Activated T-cell treated with anti-CD3 and anti-CD28 coated beads for 24 hours (primary cell): ENCODE measurements around the gene HERC2.
"Not testable (repeated sequence)": the region's sequence is repeated elsewhere in the genome, so short reads cannot be mapped to it uniquely, and the experiment has no call there.

Experiments used
- DNase-seq: peaks from one replicate; pipeline ENCODE4 v3.0.0-alpha.2; 2020; ENCODE audit warnings: low read depth

HERC2 gene

DNA sequence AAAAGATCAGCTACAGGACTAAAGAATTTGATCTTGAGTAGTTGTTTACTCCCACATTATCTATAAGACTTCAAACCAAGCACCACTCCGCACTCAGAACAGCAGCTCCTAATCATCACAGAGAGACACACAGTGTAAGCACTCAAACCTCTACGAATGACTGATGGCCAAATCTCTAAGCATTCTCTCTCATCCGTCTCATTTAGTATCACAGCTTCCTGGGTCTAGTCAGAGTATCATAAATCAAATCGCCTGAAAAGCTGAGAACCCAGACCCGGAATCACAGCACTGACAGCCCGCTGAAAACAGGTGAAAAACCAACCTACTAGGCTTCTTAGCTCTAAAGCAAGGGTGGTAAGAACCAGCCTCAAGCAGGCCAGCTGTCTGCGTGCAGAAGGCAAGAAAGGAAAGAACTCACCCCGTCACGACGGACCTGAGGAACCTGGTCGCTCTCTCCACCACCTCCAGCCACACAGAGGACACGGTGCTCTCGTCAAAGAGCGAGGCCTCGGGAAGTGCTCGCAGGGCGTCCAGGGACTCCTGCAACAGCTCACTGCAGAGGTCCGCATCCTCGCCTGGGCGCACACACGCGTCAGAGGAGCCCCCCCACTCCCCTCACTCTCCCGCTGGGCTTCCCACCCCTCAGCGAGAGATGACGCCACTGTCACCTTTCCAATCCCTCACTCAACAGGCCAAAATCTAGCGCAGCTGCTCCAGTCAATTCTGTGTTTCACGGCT lies 47.9 kb downstream of the HERC2 start:
- DNase-seq = no peak

DNA sequence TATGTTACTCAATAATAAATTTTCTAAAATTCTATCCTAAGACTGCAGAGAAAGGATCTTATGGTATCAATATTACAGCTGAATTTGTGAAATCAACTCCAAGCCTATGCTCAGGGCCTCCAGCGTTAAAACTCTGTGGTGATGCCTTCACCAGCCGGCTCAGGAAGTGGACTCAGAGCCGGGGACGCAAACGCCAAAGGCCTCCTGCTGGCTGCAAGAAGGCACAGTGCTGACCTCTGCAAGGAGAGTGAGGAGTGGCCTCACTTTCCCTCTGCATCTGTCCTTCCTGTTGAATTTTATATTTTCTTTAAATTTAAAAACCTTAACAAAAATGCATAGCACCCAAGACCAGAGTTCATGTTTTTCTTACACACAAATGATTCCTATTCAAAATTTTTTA lies 48.5 kb downstream of the HERC2 start:
- no peak for DNase-seq

GRCh38 chr15:28272587-28272986 lies 49.4 kb downstream of the HERC2 start:
- no peak for DNase-seq

DNA sequence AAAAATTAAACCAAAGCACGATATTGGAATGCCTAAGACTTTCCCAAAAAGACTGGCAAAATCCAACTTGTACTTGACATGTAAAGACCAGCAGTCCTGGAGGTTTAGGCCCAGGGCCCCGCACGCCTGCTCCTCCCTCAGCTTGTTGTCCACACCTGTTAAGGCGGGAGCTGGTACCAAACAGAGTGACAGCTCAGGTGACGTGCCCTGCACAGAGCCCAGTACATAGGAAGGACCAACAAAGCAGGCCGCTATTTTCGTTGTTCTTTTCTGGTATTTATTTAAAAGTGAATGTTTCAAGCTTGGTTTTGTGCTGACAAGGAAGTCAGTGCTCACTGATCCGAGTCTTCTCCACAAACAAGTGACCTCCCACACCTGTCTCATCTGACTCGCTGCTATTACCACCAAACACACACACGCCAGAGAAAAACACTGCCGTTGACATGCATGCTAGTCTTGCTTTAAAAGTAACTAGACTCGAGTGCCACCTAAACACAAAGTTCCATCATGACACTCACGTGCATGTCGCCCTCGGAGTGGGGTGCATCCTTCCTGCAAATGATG lies 50.2 kb downstream of the HERC2 start:
- no peak for DNase-seq

DNA sequence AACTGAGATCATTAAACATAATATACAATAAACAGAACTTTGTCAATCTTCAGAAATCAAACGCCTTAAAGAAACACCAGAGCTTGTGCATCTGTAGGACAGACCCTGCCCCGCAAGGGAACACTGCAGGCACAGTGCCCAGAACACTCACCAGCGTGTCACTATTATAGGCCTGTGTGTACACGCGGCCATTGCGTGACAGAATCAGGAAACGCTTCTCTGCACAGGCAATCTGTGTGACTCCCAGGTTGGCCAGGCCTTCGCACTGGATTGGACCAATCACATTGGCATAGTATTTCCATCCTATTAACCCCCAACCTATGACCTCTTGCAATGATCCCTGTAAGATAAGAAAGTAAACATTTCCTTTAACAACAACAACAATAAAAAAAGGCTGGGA lies 52.9 kb downstream of the HERC2 start:
- no peak for DNase-seq

DNA sequence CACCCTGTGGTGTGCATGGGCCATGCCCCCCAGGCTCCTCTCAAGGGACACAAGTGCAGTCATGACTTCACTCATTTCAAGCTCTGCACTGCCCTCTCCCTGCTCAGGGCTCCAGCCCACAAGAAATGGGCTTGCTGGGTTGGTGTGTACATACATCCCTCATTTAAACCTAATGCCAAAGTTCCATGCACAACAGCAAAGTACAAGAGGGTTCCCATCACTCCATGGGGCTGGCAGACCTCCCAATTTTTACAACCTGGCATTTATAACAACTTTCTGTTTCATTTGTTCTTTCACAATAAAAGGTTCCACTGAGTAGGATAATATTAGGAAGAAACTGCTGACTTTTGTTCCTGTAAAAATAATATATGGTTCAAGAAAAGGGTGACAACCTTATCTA lies 54.3 kb downstream of the HERC2 start:
- DNase-seq = no peak

DNA sequence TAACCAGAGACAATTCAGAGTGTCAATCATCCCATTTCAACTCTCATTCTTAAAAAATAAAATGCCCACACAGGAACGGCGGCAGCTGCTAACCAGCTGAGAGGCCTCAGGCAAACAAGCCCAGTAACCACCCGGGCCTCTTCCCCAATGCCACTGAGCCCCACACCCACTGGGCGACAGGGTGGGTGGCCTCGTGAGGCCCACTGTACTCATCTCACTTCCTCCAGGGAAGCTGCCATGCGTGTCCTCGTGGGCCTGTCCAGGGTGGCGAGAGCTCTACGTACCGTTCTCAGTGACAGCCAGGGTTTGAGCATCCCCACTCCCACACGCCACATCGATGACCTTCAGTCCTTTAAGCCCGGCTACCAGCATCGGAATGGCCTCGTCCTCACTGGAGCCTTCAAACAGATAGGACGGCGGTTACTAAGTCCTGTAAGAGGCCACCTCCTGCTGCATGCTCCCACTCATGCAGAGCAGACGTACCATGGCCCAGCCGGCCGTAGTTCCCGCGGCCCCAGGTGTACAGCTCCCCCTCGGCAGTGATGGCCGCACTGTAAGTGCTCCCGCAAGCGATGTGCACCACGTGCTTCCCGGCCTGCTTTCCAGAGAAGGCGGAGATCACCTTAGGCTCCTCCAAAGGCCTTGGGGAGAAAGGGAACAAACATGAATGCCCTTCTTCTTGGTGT lies 56.5 kb downstream of the HERC2 start:
- no peak for DNase-seq

DNA sequence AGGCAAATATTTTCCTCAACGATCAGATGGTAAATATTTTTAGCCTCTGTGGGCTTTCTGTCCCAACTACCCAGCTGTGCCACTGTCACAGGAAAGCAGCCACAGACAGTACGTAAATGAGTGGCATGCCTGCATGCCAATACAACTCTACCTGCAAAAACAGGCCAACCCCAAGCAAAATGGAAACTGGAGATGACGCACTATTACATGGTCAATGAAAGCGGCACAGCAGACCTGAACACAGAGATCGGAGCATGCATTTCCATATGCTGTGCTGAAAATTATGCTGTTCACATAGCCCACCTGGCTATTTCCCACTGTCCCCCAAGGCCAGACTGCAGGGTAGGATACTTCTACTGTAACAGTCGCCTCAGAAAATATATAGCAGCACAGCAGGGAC lies 57.8 kb downstream of the HERC2 start:
- no peak for DNase-seq

- no peak for DNase-seq
Observed at GRCh38 chr15:28262438-28262837, 59.5 kb downstream of the HERC2 start.

GRCh38 chr15:28260722-28261121 lies 61.3 kb downstream of the HERC2 start:
- DNase-seq = no peak

- no peak for DNase-seq
Observed at GRCh38 chr15:28260317-28260716, 61.7 kb downstream of the HERC2 start.

DNA sequence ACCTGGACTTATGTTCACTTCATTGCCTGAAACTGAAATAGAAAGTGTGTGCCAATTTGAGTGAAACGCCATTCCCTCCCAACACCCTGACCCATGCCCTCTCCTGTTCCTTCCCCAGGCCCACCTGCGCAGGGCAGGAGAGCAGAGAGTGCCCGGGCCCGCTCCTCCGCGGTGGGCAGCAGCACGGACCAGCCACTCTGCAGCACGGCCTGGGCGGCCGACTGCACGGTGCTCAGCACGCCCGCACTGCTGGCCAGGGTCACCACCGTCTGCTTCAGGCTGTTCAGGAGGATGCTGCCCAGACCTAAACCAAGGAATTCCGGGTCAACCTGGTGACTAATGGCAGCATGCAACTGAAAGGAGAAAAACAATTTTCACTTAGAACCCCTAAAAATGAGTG lies 66.0 kb downstream of the HERC2 start:
- no peak for DNase-seq

GRCh38 chr15:28252831-28253230 lies 69.1 kb downstream of the HERC2 start:
- DNase-seq = no peak

DNA sequence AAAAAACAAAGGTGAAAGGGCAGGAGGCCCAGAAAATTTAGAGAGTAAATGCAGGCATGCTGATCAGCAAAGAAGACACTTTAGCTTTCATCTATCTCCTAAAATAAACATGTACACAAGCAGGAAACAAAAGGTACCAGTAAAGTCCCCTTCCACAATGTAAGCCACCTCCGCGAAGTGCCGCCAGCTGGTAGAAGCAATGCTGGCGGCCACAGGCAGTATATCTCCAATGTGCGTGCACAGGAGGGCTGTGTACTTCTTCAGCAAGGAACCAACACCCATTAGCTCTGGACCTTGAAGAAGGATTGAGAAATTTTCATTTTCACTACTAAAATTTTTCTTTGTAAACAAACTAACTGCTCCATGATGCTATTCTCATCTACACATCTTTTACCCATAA lies 75.4 kb downstream of the HERC2 start:
- no peak for DNase-seq

GRCh38 chr15:28243901-28244300 lies 78.1 kb downstream of the HERC2 start:
- DNase-seq = no peak

GRCh38 chr15:28243399-28243798 lies 78.6 kb downstream of the HERC2 start:
- no peak for DNase-seq

GRCh38 chr15:28238296-28238695 lies 83.7 kb downstream of the HERC2 start:
- DNase-seq = not testable (repeated sequence)

DNA sequence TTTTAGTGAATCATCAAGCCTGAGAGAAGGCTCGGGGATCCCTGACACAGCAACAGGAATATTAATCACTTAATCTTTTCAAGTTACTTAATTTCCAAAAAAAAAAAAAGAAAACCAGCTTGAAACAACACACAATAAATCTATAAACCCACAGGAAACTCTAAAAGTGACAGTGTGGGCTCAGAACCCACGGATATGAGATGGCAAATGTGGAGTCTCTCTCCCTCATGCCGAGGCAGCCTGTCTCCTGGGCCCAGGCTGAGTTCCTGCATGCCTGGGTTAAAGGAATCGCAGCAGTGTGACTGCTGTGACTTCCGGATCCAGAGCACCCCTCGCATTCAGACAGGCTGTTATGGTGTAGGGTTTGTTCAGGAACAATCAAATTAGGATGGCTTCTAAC lies 90.2 kb downstream of the HERC2 start:
- not testable (repeated sequence) for DNase-seq

DNA sequence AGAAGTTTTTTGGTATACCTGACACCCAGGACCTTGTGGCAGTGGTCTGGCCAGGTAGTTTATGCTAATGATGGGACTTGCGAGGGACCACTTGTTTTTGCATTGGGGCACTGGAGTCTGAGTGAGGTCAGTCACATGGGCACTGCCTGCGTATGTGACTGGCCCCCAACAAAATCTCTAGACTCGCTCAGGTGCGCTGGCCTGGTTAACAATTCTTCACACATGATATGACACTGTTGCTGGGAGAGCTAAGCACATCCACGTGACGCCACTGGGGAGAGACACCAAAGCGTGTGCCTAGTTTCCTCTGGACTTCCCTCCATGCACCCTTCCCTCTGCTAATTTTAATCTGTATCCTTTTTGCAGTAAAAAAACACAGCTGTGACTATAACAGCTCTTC lies 90.6 kb downstream of the HERC2 start:
- DNase-seq = not testable (repeated sequence)

DNA sequence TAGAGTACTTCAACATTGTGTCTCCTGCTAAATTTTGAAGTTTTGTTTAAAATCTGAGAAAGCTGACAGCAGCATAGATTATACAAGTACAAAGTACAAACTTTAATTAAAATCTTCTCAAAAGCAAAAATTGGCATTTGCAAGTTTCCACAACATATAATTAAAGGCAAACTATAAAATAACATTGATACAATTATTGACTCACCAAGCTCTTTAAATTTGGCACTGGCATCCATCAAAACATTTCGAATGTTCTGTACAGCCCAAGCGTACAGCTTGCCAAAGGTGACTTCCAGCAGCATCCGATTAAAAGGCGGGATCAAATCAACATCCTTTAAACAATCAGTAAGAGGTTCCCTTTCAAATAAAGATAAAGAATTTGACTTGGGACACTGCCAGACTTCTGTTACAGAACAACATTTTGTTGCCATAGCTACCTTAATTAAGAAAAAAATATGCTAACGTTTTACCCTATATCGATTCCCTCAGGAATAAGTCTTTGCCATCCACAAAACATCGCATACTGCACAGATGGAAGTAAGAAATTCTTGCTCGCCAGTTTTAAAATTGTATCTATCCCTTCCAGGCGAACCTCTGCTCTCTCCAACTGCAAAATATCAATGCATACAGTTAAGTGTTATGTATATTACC lies 92.9 kb downstream of the HERC2 start:
- DNase-seq = not testable (repeated sequence)

GRCh38 chr15:28228096-28228495 lies 93.9 kb downstream of the HERC2 start:
- DNase-seq = no peak

DNA sequence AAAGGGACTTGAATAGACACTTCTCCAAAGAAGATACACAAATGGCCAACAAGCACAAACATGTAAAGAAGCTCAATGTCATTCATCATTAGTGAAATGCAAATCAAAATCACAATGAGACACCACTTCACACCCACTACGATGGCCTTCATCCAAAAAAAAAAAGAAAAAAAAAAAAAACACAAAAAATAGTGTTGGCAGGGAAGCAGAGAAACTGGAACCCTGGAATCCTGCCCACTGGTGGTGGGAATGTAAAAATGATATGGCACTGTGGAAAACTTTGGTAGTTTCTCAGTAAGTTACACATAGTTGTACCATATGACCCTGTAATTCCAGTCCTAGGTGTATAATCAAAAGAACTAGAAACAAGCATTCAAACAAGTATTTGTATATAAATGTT lies 94.7 kb downstream of the HERC2 start:
- not testable (repeated sequence) for DNase-seq

DNA sequence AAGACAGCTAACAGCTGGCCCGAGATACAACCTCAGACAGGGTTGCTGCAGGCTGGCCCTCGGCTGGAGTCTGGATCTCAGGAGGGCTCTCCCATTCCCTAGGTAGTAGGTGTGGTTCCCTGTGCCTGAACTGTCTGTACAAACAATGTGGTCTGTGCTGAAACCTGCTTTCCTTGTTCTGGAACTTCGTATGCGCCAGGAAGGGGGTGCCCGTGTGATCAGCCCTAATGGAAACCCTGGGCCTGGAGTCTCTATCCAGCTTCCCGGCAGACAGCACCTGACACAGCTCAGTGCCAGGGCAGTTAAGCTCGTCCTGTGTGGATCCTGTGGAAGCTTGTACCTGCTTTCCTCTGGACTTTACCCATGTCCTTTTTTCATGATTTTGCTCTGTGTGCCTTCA lies 99.4 kb downstream of the HERC2 start:
- not testable (repeated sequence) for DNase-seq
